Smooth muscle cell (in vitro differentiated cells): ENCODE results near the gene MAN1A2. TPM values are rescaled to one million over a fixed set of nuclear protein-coding genes. Genes with fewer than 3 reads are reported as not detected.

ENCODE experiments used
- DNase-seq: peaks from one replicate; lab custom pipeline; 2025; ENCODE audit not compliant: unreplicated experiment; lab: John Stamatoyannopoulos, UW
- H2AFZ ChIP-seq: fragments of 200-600 bp; sonication (generic); 2 replicates; pipeline ENCODE4 v1.6.0; 2016; ENCODE audit warnings: antibody characterized with exemption, low read depth, mild to moderate bottlenecking
- H3F3A ChIP-seq: fragments of 200-600 bp; sonication (generic); 2 replicates; pipeline ENCODE4 v1.6.0; 2017; ENCODE audit warnings: antibody characterized with exemption, low read depth
- H3K27ac ChIP-seq: fragments of 200-600 bp; sonication (generic); 2 replicates; pipeline ENCODE4 v1.5.1; 2016; ENCODE audit warnings: low read depth, mild to moderate bottlenecking
- H3K27me3 ChIP-seq: fragments of 200-600 bp; sonication (generic); 2 replicates; pipeline ENCODE4 v1.6.1; 2016; ENCODE audit warnings: low read depth, mild to moderate bottlenecking
- H3K36me3 ChIP-seq: fragments of 200-600 bp; sonication (generic); 2 replicates; pipeline ENCODE4 v1.5.1; 2016; ENCODE audit warnings: low read depth
- H3K4me1 ChIP-seq: fragments of 200-600 bp; sonication (generic); 2 replicates; pipeline ENCODE4 v1.5.1; 2016; ENCODE audit warnings: low read depth
- H3K4me2 ChIP-seq: fragments of 200-600 bp; sonication (generic); 2 replicates; pipeline ENCODE4 v1.6.0; 2016; ENCODE audit warnings: mild to moderate bottlenecking
- H3K4me3 ChIP-seq: fragments of 200-600 bp; sonication (generic); 2 replicates; pipeline ENCODE4 v1.5.1; 2016; ENCODE audit warnings: mild to moderate bottlenecking
- H3K79me2 ChIP-seq: fragments of 200-600 bp; sonication (generic); 2 replicates; pipeline ENCODE4 v1.6.0; 2016; ENCODE audit warnings: low read depth, mild to moderate bottlenecking
- H3K9ac ChIP-seq: fragments of 200-600 bp; sonication (generic); 2 replicates; pipeline ENCODE4 v1.6.0; 2016; ENCODE audit warnings: low read depth
- H3K9me3 ChIP-seq: fragments of 200-600 bp; sonication (generic); replicated peaks from 2 replicates; pipeline ENCODE4 v1.5.1; 2016; ENCODE audit warnings: low read depth
- H4K20me1 ChIP-seq: fragments of 200-600 bp; sonication (generic); 2 replicates; pipeline ENCODE4 v1.6.0; 2016; ENCODE audit warnings: low read depth
- CTCF ChIP-seq: fragments of 200-600 bp; sonication (generic); IDR thresholded peaks from 2 replicates; pipeline ENCODE4 v1.5.1; 2017; ENCODE audit warnings: borderline replicate concordance, mild to moderate bottlenecking, antibody characterized with exemption; ENCODE audit not compliant: insufficient read depth, poor library complexity, severe bottlenecking
- WGBS: methylation state at CpG from one replicate; pipeline ENCODE4 v1.1.7; 2016; ENCODE audit warnings: low lambda C conversion rate; 5-methylcytosine and 5-hydroxymethylcytosine counted together
- polyA plus RNA-seq: library from polyadenylated mRNA; unstranded; fragments of >200 nt; fragmentation: Nextera tagmentation; extraction: Ambion mirVana; gene quantifications from 2 replicates; pipeline ENCODE4 v1.2.1, GENCODE V29; 2016
- total RNA-seq: library from RNA; depleted of rRNA; stranded (reverse); fragments of >200 nt; gene quantifications from 2 replicates; pipeline ENCODE4 v1.2.3, GENCODE V29; 2014

Gene MAN1A2
- total and polyA plus RNA-seq, 2 experiments from 2014 or later: 18.2 to 48.8 TPM

GRCh38 chr1:117416546-117417125 is 49.4 kb downstream of the MAN1A2 start:
- no peak for DNase-seq
- no peaks in the 10 kb centered on the region for H3K9me3 ChIP-seq
- TF ChIP-seq CTCF: no peak

GRCh38 chr1:117425050-117425734 is 57.9 kb downstream of the MAN1A2 start:
- H3K27me3 ChIP-seq: no peaks in the 10 kb centered on the region
- H2AFZ ChIP-seq: no peak overlapping the region
- no peak for TF ChIP-seq CTCF
- H3K36me3 ChIP-seq: peaks cover 37% of the 10 kb centered on the region
- H4K20me1 ChIP-seq: no peaks in the 10 kb centered on the region
- peaks cover 26% of the 10 kb centered on the region for H3K9me3 ChIP-seq
- no peak overlapping the region for H3K4me2 ChIP-seq
- H3K4me1 ChIP-seq: no peaks in the 10 kb centered on the region
- no peaks in the 10 kb centered on the region for H3K79me2 ChIP-seq
- H3K9ac ChIP-seq: no peak overlapping the region
- DNase-seq: no peak
- no peak overlapping the region for H3K27ac ChIP-seq
- no peak overlapping the region for H3K4me3 ChIP-seq
- 98% methylated on average over 2 of the region's 2 CpGs for WGBS
- no peaks in the 10 kb centered on the region for H3F3A ChIP-seq

More at GRCh38 chr1:117416546-117417125, 49.4 kb downstream of the MAN1A2 start:
- Histone ChIP-seq H3K4me2 (no peak overlapping the region), H3K27me3 (no peaks in the 10 kb centered on the region), H3K9ac (no peak overlapping the region), H4K20me1 (peaks cover 6% of the 10 kb centered on the region), H3K79me2 (peaks cover 16% of the 10 kb centered on the region), H3K36me3 (no peaks in the 10 kb centered on the region), H3K4me3 (no peak overlapping the region), H3K27ac (no peak overlapping the region), H3K4me1 (no peaks in the 10 kb centered on the region), H2AFZ (no peak overlapping the region), H3F3A (no peaks in the 10 kb centered on the region)

- Histone ChIP-seq H2AFZ (no peak overlapping the region), H4K20me1 (no peaks in the 10 kb centered on the region), H3K27me3 (no peaks in the 10 kb centered on the region), H3K4me2 (no peak overlapping the region), H3K79me2 (no peaks in the 10 kb centered on the region), H3K9ac (no peak overlapping the region), H3K4me1 (no peaks in the 10 kb centered on the region), H3K4me3 (no peak overlapping the region), H3F3A (no peaks in the 10 kb centered on the region), H3K9me3 (peaks cover 26% of the 10 kb centered on the region), H3K36me3 (peaks cover 37% of the 10 kb centered on the region), H3K27ac (no peak overlapping the region)
- TF ChIP-seq CTCF: no peak
- DNase-seq: no peak
These were observed 60.0 kb downstream of the MAN1A2 start for GRCh38 chr1:117427297-117427696.

GRCh38 chr1:117433943-117434342 is 66.7 kb downstream of the MAN1A2 start:
- Histone ChIP-seq H2AFZ (no peak overlapping the region), H3K4me1 (no peaks in the 10 kb centered on the region), H3K36me3 (no peaks in the 10 kb centered on the region), H3K4me2 (no peak overlapping the region), H3K27ac (no peak overlapping the region), H3K9me3 (no peaks in the 10 kb centered on the region), H3F3A (no peaks in the 10 kb centered on the region), H3K9ac (no peak overlapping the region), H3K79me2 (peaks cover 4% of the 10 kb centered on the region), H4K20me1 (no peaks in the 10 kb centered on the region), H3K4me3 (no peak overlapping the region), H3K27me3 (no peaks in the 10 kb centered on the region)
- no peak for DNase-seq
- WGBS: 58% methylated on average over 1 of the region's 1 CpG
- TF ChIP-seq CTCF: no peak
